Activated CD8-positive, alpha-beta T cell treated with anti-CD3 and anti-CD28 coated beads, Interleukin-2, amount 10 ng/mL, durations not matched to agents 7 days and 5 days (primary cell): ENCODE data around the gene DBH. TPM values are rescaled to one million over a fixed set of nuclear protein-coding genes. Genes with fewer than 3 reads are reported as not detected.

Experiments
- ATAC-seq: fragments of 150-1000 bp; cut with Tn5 transposase; one replicate; pipeline ENCODE4 v1.10.0; 2021; ENCODE audit warnings: moderate library complexity
- CTCF ChIA-PET: fragments of 350-600 bp; sonication (Branson Sonifier 250); formaldehyde crosslinking; loops from one replicate; lab custom pipeline; 2021; ENCODE audit warnings: antibody characterized with exemption; lab: Charles Lee
- POLR2A ChIA-PET: fragments of 350-600 bp; sonication (Branson Sonifier 250); formaldehyde crosslinking; loops from one replicate; lab custom pipeline; 2021; ENCODE audit warnings: antibody characterized with exemption; lab: Charles Lee
- DNase-seq: peaks from one replicate; pipeline ENCODE4 v3.0.0-alpha.2; 2020
- H3K27ac Mint-ChIP-seq: one replicate; pipeline ENCODE4 v1.8.0; 2021; ENCODE audit warnings: mild to moderate bottlenecking, mixed read lengths
- H3K27me3 Mint-ChIP-seq: one replicate; pipeline ENCODE4 v1.8.0; 2021; ENCODE audit warnings: low read depth, mixed read lengths
- H3K36me3 Mint-ChIP-seq: one replicate; pipeline ENCODE4 v1.8.0; 2021; ENCODE audit warnings: low read depth, mixed read lengths
- H3K4me1 Mint-ChIP-seq: one replicate; pipeline ENCODE4 v1.8.0; 2021; ENCODE audit warnings: low read depth, mixed read lengths
- H3K4me3 Mint-ChIP-seq: one replicate; pipeline ENCODE4 v1.8.0; 2021; ENCODE audit warnings: mild to moderate bottlenecking, mixed read lengths
- H3K9me3 Mint-ChIP-seq: one replicate; pipeline ENCODE4 v1.8.0; 2022; ENCODE audit warnings: mixed read lengths; ENCODE audit not compliant: insufficient read depth
- total RNA-seq, 2 experiments: library from RNA; stranded (reverse); gene quantifications; one replicate each; pipeline ENCODE4 v1.2.3, GENCODE V29; 2021

Gene DBH
- total RNA-seq, 2 experiments from 2014 or later = not detected

DNA sequence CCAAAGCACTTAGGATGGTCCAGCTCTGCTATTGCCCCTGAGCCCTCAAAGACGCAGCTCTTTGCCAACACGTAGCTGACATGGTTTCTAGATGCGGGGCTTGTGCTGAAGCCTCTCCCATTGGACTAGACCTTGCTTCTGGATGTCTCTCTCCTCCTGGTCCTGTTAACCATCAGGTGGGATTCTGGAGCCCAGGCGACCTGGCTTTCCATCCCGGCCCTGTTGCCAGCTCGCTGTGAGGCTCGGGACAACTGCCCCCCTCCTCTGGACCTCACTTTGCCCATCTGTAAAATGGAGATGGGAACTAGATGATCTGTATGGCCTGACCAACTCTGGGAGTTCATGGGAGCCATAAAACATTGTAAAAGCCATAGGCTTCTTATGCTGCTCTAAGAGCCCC, 4.0 kb downstream of the DBH start:
- H3K4me3 Mint-ChIP-seq = no peak overlapping the region
- H3K27ac Mint-ChIP-seq = no peak overlapping the region
- ATAC-seq (no peak), DNase-seq (no peak)
- ChIA-PET POLR2A (no interaction called here), CTCF (no interaction called here)
- H3K27me3 Mint-ChIP-seq = no peaks in the 10 kb centered on the region
- no peaks in the 10 kb centered on the region for H3K36me3 Mint-ChIP-seq
- no peaks in the 10 kb centered on the region for H3K9me3 Mint-ChIP-seq
- H3K4me1 Mint-ChIP-seq = peaks cover 2% of the 10 kb centered on the region

DNA sequence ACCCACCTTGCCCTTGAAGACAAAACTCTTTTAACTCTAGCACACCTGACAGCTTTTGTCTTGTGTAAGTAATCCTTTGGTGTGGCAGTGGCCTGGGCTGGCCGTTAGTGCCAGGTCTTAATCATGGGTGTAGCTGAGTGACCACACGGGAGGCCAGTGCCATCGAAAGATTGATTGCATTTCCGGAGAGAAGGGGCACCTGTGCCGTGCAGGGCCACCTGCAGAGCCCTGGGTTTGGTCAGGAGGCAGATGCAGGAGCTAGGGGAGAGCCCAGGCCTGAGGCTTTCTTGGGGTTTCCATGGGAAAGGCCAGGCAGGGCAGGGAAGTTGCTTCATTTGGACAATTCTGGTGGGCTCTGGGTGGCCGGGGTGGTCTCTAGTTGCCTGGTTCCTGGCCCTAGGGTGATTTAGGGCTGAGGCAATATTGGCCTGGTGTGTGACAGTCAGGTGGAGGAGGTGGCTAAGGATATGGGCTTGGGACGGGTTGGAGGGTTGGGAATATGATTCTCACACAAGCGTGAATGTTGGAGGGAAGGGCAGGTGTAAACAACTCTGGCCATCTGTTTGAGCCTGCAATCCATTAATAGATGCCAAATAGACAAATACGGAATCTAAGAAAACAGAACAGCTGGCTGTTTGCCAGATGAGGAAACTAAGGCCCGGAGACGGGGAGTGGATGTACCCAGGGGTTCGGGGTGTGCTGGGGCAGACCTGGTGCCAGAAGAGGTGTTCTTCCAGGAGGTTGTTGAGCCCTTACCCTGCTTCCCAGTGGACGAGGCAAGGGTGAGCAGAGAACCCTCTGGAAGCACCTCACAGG, 4.6 kb downstream of the DBH start:
- Mint-ChIP-seq H3K27me3 (no peaks in the 10 kb centered on the region), H3K27ac (no peak overlapping the region), H3K36me3 (no peaks in the 10 kb centered on the region), H3K4me1 (peaks cover 8% of the 10 kb centered on the region), H3K9me3 (no peaks in the 10 kb centered on the region), H3K4me3 (no peak overlapping the region)
- ATAC-seq = no peak
- ChIA-PET CTCF (no interaction called here), POLR2A (no interaction called here)
- no peak for DNase-seq

DNA sequence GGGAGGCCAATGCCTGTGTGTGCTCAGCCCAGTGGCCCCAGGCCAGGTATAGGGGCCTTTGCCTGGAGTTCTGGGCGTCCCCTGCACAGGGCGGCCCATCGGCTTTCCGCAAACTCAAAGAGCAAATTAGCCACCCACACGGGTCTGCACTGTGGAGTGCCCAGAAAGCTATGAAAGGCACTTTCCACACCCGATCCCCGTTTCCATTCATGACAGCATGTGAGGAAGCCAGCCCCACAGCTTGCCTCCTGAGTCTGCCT, 5.2 kb downstream of the DBH start:
- Mint-ChIP-seq H3K9me3 (no peaks in the 10 kb centered on the region), H3K27ac (no peak overlapping the region), H3K27me3 (no peaks in the 10 kb centered on the region), H3K4me3 (no peak overlapping the region), H3K4me1 (peaks cover 11% of the 10 kb centered on the region), H3K36me3 (no peaks in the 10 kb centered on the region)
- ChIA-PET POLR2A (no interaction called here), CTCF (no interaction called here)
- ATAC-seq (no peak), DNase-seq (no peak)

DNA sequence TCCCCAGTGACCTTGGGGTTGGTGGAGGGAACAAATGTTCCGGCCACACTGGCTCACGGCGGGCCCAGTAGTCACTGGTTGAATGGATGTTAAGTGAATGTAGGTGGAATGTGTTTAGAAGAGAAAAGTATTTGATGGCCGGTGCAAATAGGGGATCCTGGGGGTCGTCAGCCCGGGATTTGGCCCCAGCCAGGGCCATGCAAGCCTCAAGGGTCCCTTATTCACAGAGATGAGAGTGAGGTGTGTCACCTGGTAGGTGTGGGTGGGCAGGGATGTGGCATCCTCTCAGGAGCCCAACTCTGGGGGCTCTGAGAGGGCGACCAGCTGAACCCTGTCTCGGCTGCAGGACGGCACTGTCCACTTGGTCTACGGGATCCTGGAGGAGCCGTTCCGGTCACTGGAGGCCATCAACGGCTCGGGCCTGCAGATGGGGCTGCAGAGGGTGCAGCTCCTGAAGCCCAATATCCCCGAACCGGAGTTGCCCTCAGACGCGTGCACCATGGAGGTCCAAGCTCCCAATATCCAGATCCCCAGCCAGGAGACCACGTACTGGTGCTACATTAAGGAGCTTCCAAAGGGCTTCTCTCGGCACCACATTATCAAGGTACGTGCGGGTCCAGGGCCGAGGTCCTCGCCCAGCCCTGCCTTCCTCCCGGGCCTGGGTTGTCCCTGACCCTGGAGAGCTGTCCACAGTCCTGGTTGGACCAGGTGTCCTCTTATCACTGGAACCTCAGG, 5.9 kb downstream of the DBH start:
- Mint-ChIP-seq H3K9me3 (no peaks in the 10 kb centered on the region), H3K27me3 (no peaks in the 10 kb centered on the region), H3K4me1 (peaks cover 11% of the 10 kb centered on the region), H3K36me3 (no peaks in the 10 kb centered on the region), H3K4me3 (no peak overlapping the region), H3K27ac (no peak overlapping the region)
- ChIA-PET CTCF (no interaction called here), POLR2A (no interaction called here)
- DNase-seq (no peak), ATAC-seq (no peak)

DNA sequence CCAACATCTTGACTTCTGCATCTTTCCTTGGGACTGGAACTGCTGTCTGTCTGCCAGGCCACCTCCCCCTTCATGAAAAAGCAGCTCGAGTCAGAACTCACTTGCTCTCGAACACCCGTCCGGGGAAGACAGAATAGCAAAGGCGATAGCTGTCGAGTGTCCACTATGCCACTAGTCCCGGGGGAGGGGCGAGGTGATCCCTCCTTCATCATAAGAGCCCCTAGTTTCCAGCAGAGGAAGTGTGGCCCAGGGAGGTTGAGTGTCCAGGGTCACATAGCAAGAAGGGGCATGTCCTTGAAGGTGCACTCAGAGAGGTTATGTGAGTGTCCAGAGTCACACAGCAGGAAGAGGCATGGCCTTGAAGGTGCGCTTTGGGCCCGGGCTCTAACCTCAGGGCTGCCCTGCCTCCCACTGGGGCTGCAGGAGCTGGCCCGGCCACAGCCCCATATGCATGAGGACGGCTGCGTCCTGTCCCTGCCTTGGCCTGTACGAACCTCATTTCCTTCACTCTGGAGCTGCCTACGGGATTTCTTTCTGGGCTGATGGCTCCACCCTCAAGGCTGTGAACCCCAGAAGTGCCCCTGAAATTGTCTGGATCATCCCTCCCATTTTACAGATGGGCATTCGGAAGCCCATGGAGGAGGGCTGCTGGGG, 6.7 kb downstream of the DBH start:
- DNase-seq = no peak
- H3K27me3 Mint-ChIP-seq = no peaks in the 10 kb centered on the region
- H3K9me3 Mint-ChIP-seq = no peaks in the 10 kb centered on the region
- no peak for ATAC-seq
- ChIA-PET CTCF (no interaction called here), POLR2A (no interaction called here)
- peaks cover 11% of the 10 kb centered on the region for H3K4me1 Mint-ChIP-seq
- no peak overlapping the region for H3K27ac Mint-ChIP-seq
- H3K4me3 Mint-ChIP-seq = no peak overlapping the region
- no peaks in the 10 kb centered on the region for H3K36me3 Mint-ChIP-seq

DNA sequence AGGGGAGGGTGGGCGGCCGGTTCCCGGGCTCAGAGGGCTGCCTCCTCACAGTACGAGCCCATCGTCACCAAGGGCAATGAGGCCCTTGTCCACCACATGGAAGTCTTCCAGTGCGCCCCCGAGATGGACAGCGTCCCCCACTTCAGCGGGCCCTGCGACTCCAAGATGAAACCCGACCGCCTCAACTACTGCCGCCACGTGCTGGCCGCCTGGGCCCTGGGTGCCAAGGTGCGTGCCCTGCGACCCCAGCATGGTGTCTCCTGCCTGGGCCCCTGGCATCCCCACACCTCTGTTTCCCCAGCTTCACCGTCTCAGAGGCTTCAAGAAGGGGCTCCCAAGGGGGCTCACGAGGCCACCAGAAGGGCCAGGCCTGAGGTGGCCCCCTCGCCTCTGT, 7.2 kb downstream of the DBH start:
- Mint-ChIP-seq H3K27me3 (no peaks in the 10 kb centered on the region), H3K4me3 (no peak overlapping the region), H3K36me3 (no peaks in the 10 kb centered on the region), H3K4me1 (peaks cover 11% of the 10 kb centered on the region), H3K9me3 (no peaks in the 10 kb centered on the region), H3K27ac (no peak overlapping the region)
- DNase-seq (no peak), ATAC-seq (no peak)
- POLR2A ChIA-PET = no interaction called here
- CTCF ChIA-PET = no interaction called here

DNA sequence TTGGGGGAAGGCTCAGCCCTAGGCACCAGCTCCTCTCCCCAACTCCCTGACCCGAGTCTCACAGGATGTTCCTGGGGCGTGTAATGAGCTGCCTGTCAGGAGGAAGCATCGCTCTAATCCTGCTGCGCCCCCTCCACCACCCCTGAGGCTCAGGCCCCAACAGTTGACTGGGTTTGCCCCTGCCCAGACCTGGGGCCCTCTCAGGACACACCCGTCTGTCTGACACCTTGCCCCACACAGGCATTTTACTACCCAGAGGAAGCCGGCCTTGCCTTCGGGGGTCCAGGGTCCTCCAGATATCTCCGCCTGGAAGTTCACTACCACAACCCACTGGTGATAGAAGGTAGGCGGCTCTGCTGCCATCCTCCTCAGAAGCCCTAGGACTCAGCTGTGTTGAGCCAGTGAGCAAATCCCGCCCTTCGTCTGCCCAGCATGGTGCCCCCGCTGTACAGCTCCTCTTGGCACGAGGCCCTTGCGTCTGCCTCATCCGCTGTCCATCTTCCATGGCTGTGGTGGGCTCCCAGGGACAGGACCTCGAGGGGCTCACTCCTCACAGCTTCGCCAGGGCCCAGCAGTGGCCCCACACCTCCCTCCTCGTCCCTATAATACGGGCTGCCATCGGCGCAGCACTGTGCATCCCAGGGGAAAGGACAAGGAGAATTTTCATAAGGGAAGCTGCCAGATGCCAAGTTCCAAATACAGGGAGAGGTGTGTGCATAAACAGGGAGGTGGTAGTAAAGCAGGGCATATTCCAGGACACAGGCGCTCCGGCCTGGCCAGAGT, 8.0 kb downstream of the DBH start:
- H3K4me1 Mint-ChIP-seq = peaks cover 11% of the 10 kb centered on the region
- no peaks in the 10 kb centered on the region for H3K36me3 Mint-ChIP-seq
- ChIA-PET CTCF (no interaction called here), POLR2A (interaction anchor here (1.1 kb wide), 1 partner anchor 39 kb away, joined by 3 read pairs; no protein-coding TSS in a partner anchor)
- no peak overlapping the region for H3K27ac Mint-ChIP-seq
- no peaks in the 10 kb centered on the region for H3K9me3 Mint-ChIP-seq
- no peak overlapping the region for H3K4me3 Mint-ChIP-seq
- DNase-seq = no peak
- no peak for ATAC-seq
- peaks cover 2% of the 10 kb centered on the region for H3K27me3 Mint-ChIP-seq

DNA sequence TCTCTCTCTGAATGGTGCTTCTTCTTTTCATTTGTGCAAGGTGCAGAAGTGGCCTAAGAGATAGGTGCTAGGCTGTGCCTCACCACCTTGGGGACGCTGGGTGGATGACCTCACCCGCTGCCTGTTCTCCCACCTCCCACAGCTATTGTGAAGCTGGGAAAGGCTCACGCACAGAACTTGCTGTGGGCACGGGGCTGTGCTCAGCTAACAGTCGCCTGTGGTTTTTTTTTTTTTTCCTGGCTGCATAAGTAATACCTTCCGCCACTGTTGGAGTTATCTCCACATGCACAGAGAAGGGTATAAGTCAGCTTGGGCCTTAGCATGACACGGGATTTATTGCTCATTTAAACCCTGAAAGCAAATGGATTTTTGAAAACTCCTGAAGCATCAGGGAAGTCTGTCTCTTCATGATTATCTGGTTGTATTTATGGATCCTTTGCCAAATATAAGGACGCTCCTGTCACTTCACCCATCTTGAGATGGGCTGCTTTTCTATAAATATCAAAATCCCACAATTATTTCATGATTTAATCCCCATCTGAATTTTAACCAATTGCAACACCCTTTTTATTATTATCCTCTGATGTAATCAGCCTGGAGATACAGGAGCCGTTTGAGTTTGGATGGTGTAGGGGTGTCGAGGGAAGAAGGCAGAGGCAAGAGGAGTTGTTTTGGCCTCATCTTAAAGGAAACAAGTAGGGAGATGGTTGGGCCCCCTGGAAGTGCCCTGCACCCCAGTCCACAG, 9.0 kb downstream of the DBH start:
- peaks cover 4% of the 10 kb centered on the region for H3K27me3 Mint-ChIP-seq
- H3K27ac Mint-ChIP-seq = no peak overlapping the region
- H3K4me1 Mint-ChIP-seq = peaks cover 11% of the 10 kb centered on the region
- H3K36me3 Mint-ChIP-seq = no peaks in the 10 kb centered on the region
- DNase-seq (no peak), ATAC-seq (no peak)
- H3K9me3 Mint-ChIP-seq = no peaks in the 10 kb centered on the region
- ChIA-PET POLR2A (interaction anchor here (1.1 kb wide), 1 partner anchor 38 kb away, joined by 3 read pairs; no protein-coding TSS in a partner anchor), CTCF (interaction anchor here (0.7 to 1.1 kb wide), 2 partner anchors 70 to 123 kb away, joined by 3 read pairs; no protein-coding TSS in a partner anchor)
- no peak overlapping the region for H3K4me3 Mint-ChIP-seq

DNA sequence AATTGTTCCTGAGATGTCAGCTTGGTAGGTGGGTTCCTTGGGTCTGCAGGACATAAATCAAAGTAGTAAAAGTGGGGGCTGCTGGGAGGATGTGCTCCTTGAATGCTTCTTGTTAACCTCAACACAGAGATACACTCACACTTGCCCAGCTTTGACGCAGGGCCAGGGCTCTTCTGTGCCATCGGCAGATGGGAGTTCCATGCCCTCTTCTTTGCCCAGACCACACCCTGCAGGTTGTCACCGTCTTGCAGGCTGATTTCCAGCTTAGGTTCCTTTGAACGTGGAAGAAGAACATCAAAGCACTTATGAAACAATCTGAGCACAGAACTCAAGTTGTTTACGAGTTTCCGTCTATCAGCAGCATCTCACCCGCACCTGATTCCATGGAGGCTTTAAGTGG, 11.0 kb downstream of the DBH start:
- ATAC-seq (no peak), DNase-seq (no peak)
- CTCF ChIA-PET = no interaction called here
- peaks cover 4% of the 10 kb centered on the region for H3K27me3 Mint-ChIP-seq
- peaks cover 11% of the 10 kb centered on the region for H3K4me1 Mint-ChIP-seq
- no peak overlapping the region for H3K4me3 Mint-ChIP-seq
- POLR2A ChIA-PET = no interaction called here
- H3K9me3 Mint-ChIP-seq = no peaks in the 10 kb centered on the region
- H3K36me3 Mint-ChIP-seq = no peaks in the 10 kb centered on the region
- no peak overlapping the region for H3K27ac Mint-ChIP-seq

DNA sequence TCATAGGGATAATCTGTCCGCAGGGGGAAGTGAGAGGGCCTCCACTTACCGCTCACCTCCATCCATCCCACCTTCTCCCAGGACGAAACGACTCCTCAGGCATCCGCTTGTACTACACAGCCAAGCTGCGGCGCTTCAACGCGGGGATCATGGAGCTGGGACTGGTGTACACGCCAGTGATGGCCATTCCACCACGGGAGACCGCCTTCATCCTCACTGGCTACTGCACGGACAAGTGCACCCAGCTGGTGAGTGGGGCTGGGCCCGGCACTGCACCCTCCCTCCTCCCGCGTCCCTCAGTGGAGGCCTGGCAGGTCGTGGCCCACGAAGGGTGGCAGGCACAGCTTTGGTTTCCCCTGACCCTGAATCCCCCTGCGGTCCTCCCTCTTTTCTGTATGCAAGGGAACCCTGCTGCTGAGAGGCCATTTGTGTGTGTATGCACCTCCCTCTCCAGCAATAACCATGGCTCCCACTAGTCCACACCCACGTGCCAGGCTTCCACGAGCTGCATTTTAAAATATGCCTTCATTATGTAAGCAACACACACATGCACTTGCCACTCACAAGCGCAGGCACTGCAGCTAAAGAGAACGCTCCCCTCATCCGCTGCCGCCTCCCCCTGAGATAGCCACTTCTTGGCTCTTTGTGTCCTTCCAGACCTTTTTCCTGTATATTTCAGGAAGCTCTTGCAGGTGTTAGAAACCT, 11.8 kb downstream of the DBH start:
- peaks cover 4% of the 10 kb centered on the region for H3K27me3 Mint-ChIP-seq
- no peak for ATAC-seq
- H3K36me3 Mint-ChIP-seq = no peaks in the 10 kb centered on the region
- no peak overlapping the region for H3K4me3 Mint-ChIP-seq
- POLR2A ChIA-PET = no interaction called here
- H3K4me1 Mint-ChIP-seq = peaks cover 11% of the 10 kb centered on the region
- no peak for DNase-seq
- CTCF ChIA-PET = interaction anchor here (0.6 kb wide), 1 partner anchor 625 kb away, joined by 3 read pairs; no protein-coding TSS in a partner anchor
- H3K27ac Mint-ChIP-seq = no peak overlapping the region
- H3K9me3 Mint-ChIP-seq = no peaks in the 10 kb centered on the region

DNA sequence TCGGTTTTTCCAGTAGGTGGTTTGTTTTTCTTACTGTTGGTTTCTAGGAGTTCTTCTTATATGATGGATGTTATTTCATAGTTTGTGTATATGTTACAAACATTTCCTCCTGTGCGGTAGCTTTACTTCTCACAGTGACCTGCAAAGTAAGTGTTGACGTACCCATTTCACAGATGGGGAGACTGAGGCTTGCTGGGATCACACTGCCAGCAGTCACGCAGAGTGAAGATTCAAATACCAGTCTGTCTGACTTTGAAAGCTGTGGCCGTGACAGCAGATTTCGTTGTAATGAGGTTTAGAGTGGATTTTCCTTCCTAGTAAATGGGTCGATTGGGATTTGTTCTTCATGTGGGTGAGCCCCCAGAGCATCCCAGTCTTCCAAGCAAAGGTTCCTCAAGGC, 13.0 kb downstream of the DBH start:
- Mint-ChIP-seq H3K36me3 (no peaks in the 10 kb centered on the region), H3K27ac (no peak overlapping the region), H3K4me3 (no peak overlapping the region), H3K4me1 (peaks cover 11% of the 10 kb centered on the region), H3K27me3 (peaks cover 8% of the 10 kb centered on the region), H3K9me3 (no peaks in the 10 kb centered on the region)
- ATAC-seq (no peak), DNase-seq (no peak)
- CTCF ChIA-PET = no interaction called here
- POLR2A ChIA-PET = no interaction called here
